Forelimb muscle (tissue), 1 donor: ENCODE measurements around the gene DDX23. TPM values are rescaled to one million over a fixed set of nuclear protein-coding genes. Genes with fewer than 3 reads are reported as not detected.
"Not testable (repeated sequence)": the region's sequence is repeated elsewhere in the genome, so short reads cannot be mapped to it uniquely, and the experiment has no call there.

Source experiments
- DNase-seq: peaks from one replicate; pipeline ENCODE4 v3.0.0-alpha.2; 2013; ENCODE audit warnings: low read depth
- polyA plus RNA-seq: library from polyadenylated mRNA; unstranded; fragments of 120-200 nt; gene quantifications from one replicate; pipeline ENCODE4 v1.2.1, GENCODE V29; 2013; ENCODE audit not compliant: insufficient read length

The DDX23 gene
- polyA plus RNA-seq, 1 donor, result 67.3 TPM

DNA sequence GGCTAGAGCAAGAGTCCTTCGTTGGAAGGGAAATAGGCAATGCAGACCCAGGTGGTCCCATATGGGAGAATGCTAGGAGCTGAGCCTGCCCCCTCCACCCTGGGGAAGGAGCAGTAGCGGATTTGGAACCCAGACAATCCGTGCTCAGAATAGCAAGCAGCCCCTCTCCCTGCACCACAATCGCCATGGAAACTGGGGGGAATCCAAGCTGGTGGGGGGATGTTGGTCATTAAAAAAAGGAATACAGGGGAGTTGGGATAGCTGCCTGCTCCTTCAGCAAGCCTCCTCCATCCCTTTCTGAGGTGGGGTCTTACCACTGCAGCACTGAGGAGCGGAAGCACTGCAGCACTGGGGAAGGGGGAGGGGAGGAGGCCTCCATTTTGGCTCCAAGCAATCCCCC, 10.8 kb upstream of the DDX23 start:
- DNase-seq, result no peak

DNA sequence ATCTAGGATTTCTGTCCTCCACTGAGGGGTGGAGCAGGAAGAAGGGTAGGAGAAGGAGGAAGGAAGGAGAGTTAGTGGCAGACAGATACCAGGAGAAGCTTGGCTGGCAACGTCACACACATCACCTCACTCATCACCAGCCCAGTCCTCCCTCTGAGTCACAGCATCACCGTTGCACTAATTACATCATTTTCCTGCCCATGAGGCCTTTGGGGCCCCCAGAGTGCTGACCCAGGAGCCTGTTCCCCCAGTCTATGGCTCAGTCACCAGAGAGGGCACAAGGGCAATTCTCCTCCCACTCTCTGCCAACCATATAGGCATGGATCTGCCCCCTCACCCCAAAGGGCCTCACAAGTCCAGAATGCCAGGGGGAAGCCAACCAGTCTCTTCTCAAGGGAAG, 9.1 kb upstream of the DDX23 start:
- no peak for DNase-seq

DNA sequence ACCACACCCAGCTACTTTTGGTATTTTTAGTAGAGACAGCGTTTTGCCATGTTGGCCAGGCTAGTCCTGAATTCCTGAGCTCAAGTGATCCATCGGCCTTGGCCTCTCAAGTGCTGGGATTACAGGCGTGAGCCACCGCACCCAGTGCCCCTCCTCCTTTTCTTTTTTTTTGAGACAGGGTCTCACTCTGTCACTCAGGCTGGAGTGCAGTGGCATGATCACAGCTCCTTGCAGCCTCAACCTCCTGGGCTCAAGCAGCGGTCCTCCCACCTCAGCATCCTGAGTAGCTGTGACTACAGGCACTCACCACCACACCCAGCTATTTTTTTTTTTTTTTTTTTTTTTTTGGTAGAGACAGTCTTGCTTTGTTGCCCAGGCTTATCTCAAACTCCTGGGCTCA, 8.3 kb upstream of the DDX23 start:
- not testable (repeated sequence) for DNase-seq

DNA sequence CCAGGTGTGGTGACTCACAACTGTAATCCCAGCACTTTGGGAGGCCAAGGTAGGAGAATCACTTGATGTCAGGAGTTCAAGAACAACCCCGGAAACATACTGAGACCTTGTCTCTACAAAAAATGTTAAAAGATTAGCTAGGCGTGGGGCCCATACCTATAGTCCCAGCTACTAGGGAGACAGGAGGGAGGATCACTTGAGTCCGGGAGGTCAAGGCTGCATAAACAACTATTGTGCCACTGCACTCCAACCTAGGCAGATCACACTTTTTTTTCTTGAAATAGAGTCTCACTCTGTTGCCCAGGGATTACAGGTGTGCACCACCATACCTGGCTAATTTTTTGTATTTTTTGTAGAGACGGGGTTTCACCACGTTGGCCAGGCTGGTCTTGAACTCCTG, 7.6 kb upstream of the DDX23 start:
- no peak for DNase-seq

DNA sequence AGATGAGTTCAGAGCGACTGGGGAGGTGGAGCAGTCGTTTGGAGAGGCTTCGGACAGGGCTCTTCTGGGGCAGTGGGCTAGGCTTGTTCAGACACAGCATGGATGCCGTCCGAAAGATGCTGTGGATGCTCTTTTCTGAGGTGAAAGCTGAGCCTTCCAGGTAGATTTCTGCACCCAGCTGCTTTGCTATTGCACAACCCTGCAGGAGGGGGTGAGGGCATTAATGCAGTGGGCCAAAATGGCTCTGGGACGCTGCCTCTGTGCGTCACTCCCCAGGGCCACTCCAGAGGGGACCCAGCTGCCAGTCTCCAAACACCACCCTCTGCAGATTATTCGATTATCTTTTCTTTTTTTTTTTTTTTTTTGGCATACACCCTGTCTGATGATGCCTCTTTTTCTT, 6.1 kb upstream of the DDX23 start:
- no peak for DNase-seq

DNA sequence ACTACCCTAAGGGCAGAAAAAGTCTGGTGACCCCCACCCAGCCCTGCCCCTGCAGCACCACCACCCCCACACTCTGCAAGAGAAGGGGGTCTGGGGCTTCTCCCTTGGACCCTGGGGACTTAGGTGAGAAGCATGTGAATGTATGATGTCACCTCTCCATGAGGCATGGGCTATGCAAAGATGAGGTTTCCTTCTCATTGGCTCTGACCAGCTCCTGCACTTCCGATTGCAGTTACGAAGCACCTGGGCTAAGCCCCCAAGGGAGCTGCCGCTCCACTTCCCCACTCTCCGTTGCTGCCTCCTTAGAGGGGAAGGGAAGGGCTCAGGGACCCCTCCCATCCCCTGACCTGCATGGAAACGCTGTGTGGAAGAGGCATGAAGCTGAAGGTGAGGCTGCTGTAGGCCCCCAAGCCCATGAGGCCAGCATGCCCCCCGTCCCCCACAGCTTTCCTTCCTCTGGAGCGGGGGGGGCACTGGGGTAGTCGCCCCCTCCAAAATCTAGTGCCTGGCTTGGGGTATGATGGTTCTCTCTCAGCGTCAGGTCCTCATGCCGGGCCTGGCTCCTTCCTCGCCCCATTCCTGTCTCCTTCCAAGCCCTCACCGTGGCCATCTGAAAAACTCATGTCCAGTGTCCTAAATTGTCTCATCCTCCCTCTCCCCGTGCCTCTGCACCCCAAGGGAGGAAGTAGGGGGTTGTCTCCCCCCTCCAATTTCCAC, 5.5 kb upstream of the DDX23 start:
- no peak for DNase-seq

DNA sequence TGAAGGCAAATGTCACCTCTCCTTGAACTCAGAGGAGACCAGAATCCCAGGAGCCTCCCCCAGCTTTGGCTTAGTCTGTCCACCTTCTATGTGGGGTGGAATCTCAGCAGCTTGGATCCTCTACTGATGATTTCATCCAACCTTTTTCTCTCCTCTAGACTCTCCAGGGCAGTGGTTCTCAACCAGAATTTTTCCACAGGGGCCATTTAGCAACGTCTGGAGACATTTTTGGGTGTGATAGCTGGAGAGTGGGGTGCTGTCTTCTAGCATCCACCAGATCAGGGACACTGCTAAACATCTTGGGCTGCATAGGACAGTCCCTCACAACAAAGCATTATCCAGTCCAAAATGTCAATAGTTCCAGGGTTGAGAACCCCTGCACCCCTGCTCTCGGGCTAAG, 4.4 kb upstream of the DDX23 start:
- no peak for DNase-seq

DNA sequence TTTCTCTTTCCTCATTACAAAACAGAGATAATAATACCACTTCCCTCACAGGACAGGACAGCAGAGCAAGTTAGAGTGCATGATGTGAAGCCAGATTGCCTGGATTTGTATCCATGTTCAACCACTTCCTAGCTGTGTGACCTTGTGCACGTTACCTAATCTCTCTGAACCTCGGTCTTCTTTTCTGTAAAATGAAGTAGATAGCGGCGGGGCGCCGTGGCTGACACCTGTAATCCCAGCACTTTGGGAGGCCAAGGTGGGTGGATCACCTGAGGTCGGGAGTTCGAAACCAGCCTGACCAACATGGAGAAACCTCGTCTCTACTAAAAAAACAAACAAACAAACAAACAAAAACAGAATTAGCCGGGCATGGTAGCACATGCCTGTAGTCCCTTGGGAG, 3.0 kb upstream of the DDX23 start:
- DNase-seq, result not testable (repeated sequence)

DNA sequence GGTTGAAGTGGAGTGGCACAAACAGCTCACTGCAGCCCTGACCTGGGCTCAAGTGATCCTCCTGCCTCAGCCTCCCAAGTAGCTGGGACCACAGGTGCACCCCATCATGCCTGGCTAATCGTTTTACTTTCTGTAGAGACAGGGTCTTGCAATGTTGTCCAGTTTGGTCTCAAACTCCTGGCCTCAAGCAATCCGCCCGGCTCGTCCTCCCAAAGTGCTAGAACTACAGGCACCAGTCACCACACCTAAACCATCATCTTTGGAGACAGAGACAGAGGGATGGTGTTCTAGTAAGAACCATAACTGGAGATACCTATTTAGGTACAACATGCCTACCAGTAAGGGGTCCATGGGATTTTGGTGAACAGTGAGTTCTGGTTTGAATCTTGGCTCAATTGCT, 2.5 kb upstream of the DDX23 start:
- no peak for DNase-seq

DNA sequence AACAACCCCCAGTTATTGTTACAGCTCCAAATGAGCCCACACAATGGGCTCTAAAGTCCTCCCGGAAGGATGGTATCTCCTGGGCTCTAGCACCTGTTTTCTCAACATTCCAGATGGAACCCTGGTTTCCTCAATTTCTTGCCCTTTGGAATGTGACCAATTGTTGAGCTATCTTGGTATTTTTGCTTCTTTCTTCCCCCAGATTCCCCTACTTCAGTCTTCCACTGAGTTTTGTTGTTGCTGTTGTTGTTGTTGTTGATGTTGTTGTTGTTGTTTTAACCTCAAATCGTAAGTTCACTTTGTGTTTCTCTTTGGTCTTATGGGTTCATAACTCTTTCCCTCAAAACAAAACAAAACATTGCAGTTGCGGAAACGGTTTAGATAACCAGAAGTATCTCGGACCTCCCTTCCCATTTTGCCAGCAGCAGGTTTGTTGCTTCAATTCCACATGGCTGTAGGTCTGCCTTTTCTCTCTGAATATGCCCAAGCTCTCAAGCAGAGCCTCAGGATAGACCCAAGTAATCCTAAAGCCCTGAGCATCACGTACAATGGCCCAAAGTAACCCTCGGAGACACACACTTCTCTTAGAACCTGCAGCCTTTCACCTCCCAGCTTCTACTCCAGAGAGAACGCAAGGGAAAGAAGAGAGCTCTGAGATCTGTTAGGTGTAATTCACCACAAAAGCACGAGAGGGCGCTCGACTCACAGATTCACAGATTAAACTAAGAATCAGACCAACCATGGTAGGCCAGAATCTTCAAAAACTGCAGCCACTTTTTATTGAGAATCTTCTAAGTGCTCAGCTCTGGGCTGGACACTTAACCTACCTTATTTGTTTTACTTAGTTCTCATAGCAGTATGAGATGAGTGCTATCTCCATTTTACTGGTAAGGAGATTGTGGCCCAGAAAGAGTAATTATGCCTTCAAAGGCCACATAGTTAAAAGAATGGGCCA, 1.0 kb upstream of the DDX23 start:
- DNase-seq, result peak; percentile 88

DNA sequence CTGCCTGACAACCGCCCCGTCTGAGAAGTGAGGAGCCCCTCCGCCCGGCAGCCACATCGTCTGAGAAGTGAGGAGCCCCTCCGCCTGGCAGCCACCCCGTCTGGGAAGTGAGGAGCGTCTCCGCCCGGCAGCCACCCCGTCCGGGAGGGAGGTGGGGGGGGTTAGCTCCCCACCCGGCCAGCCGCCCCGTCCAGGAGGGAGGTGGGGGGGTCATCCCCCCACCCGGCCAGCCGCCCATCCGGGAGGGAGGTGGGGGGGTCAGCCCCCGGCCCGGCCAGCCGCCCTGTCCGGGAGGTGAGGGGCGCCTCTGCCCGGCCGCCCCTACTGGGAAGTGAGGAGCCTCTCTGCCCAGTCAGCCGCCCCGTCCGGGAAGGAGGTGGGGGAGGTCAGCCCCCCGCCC, 9.9 kb downstream of the DDX23 start:
- not testable (repeated sequence) for DNase-seq

DNA sequence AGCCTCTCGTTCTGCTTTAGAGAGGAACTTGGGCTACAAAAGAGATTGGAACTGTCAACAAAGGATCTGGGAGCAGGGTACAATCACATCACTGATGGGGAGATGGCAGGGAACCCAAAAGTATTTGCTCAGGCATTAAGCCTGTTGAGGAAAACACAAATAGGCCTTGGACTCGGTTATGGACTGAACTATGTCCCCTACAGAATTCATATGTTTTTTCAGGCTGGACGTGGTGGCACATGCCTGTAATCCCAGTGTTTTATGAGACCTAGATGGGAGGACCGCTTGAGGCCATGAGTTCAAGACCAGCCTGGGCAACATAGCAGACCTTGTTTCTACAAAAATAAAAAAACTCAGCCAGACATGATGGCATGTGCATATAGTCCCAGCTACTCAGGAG, 13.9 kb downstream of the DDX23 start:
- no peak for DNase-seq

DNA sequence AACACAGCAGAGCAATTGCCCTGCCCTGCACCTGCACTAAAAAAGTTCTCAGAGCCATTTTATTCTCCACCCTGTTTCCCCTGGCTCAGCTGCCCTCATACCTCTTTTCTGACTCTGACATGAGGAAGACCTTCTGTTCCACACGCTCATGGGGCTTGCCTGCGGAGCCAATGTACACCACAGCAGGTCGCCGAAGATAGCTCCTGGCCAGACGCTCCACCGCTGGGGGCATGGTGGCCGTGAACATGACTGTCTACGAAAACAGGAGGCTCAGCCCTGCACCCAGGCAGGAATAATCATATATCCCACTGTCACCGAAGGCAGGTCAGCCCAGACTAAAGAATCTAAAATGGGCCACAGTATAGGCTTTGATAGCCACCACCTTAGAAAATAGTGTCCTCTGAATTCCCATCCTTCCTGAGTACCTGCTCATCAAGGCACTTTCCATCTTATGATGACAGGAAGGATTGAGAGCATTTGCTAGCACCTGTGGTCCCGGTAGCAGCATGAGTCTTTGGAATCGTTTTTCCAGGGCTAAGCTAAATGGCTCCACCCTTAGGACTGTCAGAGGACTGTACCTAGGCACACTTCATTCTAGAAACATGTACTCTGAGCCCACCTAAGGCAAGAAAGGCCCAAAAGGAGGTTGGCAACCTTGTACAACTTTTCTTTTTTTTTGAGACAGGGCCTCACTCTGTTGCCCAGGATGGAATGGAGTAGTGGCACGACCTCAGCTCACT, 19.5 kb downstream of the DDX23 start:
- no peak for DNase-seq

DNA sequence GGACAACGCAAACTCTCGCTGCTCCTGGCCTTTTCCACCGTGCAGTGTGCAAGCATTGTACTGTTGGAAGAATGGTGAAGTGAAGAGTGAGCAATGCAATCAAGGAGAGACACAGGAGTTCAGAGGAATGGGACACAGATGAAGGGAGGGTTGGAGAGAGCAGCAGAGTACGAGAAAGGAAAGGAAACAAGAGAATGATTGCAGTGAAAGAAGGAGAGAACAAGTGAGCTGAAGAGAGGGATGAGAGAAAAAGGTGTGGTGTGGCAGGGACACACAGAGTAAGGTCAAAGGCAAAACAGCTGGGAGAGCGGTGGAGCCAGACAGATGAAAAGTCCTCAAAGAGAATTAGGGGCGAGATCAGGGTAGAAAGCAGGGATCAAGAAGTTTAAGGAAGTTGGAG, 20.7 kb downstream of the DDX23 start:
- no peak for DNase-seq

DNA sequence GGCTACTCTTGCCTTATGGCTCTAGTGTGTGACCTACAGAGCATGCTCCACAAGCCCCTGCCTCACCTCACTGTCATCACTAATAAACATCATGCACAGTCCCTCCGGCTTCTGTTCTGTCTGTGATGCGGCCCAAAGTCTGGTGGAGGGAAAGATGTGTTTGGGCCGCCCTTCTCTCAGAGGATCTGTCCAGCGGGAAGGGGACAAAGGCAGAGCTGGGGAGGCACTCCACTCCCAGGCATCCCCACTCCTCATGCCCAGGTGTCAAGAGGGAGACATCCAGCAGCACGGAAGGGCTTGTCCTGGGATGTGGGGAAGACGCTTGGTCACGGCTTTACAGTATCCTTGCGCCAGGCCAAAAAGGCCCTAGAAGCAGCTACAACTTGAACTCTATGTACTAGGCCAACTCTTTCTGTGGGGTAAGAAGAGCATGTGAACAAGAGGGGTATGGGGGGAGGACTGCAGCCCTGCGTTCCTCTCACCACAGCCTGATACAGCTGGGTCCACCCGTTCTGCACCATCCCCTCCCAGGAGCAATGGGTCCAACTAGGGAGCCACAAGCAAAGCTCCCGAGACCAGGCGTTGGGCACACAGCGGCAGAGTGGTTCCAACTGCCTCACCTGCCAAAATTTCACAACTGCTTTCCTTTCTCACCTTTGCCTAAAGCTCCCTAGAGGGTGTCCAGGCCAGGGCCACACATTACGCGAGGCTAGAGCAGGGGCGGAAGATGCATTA, 23.0 kb downstream of the DDX23 start:
- no peak for DNase-seq

DNA sequence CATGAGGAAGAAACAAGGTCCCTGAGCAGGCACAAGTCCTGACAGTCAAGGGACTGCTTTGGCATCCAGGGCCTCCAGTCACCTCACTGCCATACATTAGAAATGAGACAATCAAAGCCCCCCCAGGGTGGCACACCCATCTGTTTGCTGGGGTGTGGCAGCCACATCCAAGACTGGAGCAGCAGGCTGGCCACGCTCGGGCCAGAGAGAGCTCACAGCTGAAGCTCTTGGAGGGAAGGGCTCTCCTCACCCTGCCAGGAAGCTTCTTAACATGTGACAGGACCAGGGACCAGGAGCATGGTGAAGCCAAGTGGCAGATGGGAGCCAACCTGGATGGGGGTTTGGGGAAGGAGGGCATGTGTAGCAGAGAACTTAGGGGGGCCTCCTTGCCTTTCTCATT, 23.7 kb downstream of the DDX23 start:
- DNase-seq, result no peak

DNA sequence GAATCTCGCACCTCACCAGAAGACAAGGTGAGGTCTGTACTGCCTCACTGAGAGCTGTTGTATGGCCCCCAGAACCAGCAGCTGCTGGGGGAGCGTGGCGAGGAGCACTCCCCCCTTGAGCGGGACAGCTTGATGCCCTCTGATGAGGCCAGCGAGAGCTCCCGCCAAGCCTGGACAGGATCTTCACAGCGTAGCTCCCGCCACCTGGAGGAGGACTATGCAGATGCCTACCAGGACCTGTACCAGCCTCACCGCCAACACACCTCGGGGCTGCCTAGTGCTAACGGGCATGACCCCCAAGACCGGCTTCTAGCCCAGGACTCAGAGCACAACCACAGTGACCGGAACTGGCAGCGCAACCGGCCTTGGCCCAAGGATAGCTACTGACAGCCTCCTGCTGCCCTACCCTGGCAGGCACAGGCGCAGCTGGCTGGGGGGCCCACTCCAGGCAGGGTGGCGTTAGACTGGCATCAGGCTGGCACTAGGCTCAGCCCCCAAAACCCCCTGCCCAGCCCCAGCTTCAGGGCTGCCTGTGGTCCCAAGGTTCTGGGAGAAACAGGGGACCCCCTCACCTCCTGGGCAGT, 24.4 kb downstream of the DDX23 start:
- no peak for DNase-seq

DNA sequence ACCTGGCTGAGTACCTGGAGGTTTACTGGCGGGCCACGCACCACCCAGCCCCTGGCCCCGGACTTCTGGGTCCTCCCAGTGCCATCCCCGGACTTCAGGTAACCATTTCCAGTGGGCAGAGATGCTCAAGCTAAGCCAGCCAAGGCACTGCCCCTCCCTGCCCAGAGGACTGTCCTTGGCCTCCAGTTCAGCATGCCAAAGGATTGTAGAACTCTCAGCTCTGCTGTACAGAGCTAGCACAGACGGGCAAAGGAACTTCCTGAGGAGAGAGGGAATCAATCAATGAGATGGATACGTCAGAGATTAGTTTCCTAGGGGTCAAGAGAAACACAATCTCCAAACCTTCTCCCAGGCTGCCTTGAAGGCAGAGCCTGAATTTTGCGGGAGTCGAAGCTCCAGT, 24.9 kb downstream of the DDX23 start:
- no peak for DNase-seq

DNA sequence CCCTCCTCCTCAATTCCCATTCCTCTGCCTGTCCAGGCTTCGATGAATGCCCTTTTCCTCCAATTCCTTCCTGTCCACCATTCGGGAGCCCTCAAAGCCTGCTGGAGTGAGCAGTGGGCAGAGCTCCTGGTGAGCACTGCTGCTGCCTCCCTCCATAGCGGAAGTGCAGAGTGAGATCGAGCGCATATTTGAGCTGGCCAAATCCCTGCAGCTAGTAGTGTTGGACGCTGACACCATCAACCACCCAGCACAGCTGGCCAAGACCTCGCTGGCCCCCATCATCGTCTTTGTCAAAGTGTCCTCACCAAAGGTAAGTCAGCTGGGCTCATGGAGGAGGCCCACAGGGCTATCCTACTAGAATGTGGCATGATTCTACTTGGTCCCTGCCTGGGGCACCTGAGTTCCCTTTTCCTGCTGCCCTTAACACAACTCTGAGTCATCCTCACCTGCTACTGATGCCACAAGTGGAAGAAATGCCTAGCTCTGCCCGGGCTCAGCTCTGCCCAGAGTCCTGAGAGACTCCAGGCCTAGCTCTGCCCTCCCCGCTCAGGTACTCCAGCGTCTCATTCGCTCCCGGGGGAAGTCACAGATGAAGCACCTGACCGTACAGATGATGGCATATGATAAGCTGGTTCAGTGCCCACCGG, 25.6 kb downstream of the DDX23 start:
- no peak for DNase-seq

DNA sequence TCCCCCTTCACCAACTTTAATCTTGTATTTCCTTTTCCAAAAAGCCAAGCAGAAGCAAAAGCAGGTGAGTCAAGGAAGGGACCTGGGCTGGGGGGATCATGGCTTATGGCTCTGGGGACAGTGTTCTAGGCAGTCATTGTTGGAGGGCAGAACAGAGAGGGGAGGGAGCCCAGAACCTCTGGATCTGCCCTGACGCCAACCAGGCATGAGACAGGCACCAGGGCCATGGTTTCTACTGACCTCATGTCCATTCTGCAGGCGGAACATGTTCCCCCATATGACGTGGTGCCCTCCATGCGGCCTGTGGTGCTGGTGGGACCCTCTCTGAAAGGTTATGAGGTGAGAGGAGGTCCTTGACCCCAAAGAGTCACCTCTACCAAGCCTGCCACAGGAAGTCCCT, 27.1 kb downstream of the DDX23 start:
- no peak for DNase-seq

DNA sequence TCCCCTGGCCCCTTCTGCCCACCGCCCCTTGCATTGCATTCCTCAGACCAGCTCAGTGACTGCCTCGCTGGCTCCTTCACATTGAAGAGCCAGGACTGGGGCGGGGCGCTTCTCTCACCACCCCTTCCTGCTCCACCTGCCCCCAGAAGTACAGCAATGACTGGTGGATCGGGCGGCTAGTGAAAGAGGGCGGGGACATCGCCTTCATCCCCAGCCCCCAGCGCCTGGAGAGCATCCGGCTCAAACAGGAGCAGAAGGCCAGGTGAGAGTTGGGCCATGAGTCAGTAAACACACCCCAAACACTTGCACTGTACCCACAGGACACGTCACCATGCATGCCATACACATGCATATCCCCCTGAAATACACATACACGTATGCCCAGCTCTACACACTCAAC, 27.9 kb downstream of the DDX23 start:
- DNase-seq, result no peak
